ENCODE measurements around the gene UAP1L1.
A peak's percentile ranks its signal among the peaks of the same experiment; 100 is the strongest.

Gene UAP1L1

GRCh38 chr9:137128158-137128861, 51.0 kb downstream of the UAP1L1 start:
- peak overlapping the region; percentile 89 for H3K27ac Mint-ChIP-seq
- H3K9me3 Mint-ChIP-seq = no peaks in the 10 kb centered on the region
- peaks cover 25% of the 10 kb centered on the region for H3K4me1 Mint-ChIP-seq (ENCODE audit: low read depth)

GRCh38 chr9:137128862-137129455, 51.6 kb downstream of the UAP1L1 start:
- Mint-ChIP-seq H3K27me3 (ENCODE audit: low read depth) (peaks cover 4% of the 10 kb centered on the region), H3K36me3 (ENCODE audit: low read depth) (peaks cover 2% of the 10 kb centered on the region), H3K4me3 (peak overlapping the region; percentile 89), H3K9me3 (no peaks in the 10 kb centered on the region), H3K4me1 (ENCODE audit: low read depth) (peaks cover 25% of the 10 kb centered on the region), H3K27ac (peak overlapping the region; percentile 89)

More at GRCh38 chr9:137128158-137128861, 51.0 kb downstream of the UAP1L1 start:
- Mint-ChIP-seq H3K27me3 (ENCODE audit: low read depth) (peaks cover 4% of the 10 kb centered on the region), H3K36me3 (ENCODE audit: low read depth) (peaks cover 2% of the 10 kb centered on the region), H3K4me3 (peak overlapping the region; percentile 89)

DNA sequence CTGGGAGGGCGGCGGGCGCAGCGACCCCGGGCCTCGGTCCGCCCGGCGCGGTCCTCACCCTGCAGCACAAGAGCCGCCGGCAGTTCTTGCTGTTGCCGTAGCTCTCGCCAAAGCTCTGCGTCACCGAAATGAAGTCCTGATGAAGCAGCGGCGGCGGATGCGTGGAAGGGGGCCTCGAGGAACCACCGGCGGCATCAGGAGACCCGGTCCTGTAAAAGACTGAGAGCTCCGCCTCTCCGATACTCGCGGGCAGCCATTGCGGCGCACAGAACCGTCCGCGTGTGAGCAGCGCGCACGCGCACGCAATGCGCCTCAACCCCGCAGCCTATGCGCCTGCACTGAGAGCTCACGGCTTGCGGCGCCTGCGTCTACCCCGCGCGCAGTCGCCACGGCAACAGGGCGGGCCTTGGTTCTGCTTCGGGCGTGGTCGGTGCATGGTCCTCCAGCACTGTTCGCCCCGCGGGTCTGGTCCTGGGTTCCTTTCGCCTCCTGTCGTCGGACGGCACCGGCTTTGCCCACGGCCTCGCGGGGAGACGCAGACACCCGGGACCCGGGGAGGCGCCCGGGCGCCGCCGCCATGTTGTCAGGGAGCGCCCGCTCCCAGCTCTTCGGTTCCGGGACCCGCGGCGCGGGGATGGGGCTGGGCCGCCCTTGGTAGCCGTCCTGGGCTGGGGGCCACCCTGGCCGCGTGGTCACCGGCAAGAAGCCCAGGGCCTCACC, 52.3 kb downstream of the UAP1L1 start:
- peak overlapping the region; percentile 82 for H3K4me3 Mint-ChIP-seq
- H3K27me3 Mint-ChIP-seq (ENCODE audit: low read depth) = peaks cover 4% of the 10 kb centered on the region
- H3K9me3 Mint-ChIP-seq = no peaks in the 10 kb centered on the region
- peaks cover 25% of the 10 kb centered on the region for H3K4me1 Mint-ChIP-seq (ENCODE audit: low read depth)
- H3K27ac Mint-ChIP-seq = peak overlapping the region; percentile 71
- H3K36me3 Mint-ChIP-seq (ENCODE audit: low read depth) = peaks cover 2% of the 10 kb centered on the region

DNA sequence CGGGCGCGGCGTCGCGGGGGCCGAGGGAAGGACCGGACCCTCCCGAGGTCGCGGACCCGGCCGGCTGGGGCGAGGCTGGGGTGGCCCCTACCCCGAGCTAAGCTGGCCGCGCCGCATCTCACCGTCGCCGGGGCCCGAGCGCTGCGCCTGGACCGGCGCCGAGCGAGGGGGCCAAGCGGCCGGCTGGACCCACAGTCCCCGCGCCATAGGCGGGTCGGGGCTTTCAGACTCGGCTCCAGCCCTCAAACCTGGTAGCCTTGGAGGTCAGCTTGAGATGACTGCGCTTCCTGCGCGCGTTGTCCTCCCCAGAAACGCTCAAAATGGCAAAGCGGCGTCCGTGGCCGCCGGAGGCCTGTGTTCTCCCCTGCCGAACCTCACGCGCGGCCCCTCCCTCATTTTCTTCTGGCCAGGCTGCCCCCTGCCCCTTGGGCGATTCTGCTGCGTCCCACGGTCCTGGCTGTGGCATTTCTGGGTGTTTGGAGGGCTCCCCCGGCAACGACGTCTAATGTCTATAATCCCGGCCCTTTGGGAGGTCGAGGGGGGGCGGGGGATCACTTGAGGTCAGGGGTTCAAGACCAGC, 52.9 kb downstream of the UAP1L1 start:
- Mint-ChIP-seq H3K4me1 (ENCODE audit: low read depth) (peaks cover 25% of the 10 kb centered on the region), H3K27ac (peak overlapping the region; percentile 75), H3K4me3 (peak overlapping the region; percentile 84), H3K9me3 (no peaks in the 10 kb centered on the region), H3K36me3 (ENCODE audit: low read depth) (peaks cover 2% of the 10 kb centered on the region), H3K27me3 (ENCODE audit: low read depth) (peaks cover 4% of the 10 kb centered on the region)
